ENCODE data around the gene PACRG. TPM values are rescaled to one million over a fixed set of nuclear protein-coding genes. Genes with fewer than 3 reads are reported as not detected.
"Not testable (repeated sequence)": the region's sequence is repeated elsewhere in the genome, so short reads cannot be mapped to it uniquely, and the experiment has no call there.

PACRG gene
- total RNA-seq, 1 donor from 2014 or later: 0.20 TPM

DNA sequence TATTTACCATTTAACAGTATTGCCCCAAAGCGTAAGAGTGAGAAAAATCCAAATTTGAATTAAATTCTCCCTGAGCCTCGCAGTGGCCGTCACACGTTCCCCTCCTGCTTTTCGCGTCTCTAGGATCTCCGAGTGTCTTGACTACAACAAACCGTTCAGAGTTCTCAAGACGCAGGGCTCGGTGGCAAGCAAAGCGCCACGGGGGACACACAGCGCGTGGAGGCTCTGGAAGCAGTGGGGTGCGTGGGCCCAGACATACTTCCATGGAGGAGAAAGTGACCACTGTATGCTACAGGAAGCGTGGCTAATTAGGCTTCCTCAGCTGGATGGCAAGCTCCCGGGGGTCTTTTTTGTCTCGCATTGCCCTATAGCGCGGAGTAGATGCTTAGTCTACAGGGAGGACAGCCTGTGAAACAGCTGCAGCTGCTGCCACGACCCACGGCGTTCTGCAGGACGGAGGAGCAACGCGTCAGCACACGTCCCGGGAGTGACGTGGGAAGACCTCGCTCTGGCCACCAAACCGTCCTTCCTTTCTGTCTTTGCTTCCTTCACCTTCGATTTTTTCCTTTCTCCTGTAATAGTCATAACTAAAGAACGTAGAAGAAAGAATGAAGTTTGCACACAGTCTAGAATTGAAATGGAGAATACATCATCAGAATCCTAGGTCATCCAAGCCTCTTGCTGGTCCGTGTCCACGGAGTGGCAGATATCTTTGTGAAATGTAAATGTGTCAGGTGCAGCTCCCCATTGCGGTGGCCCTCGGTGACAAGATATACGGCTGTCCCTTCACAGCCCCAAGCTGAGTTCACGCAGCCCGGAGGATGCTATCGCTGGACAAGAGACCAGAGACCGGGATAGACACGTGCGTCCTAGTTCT lies 582.6 kb downstream of the PACRG start:
- no peak for DNase-seq (ENCODE audit: low read depth in 2 of 2)

DNA sequence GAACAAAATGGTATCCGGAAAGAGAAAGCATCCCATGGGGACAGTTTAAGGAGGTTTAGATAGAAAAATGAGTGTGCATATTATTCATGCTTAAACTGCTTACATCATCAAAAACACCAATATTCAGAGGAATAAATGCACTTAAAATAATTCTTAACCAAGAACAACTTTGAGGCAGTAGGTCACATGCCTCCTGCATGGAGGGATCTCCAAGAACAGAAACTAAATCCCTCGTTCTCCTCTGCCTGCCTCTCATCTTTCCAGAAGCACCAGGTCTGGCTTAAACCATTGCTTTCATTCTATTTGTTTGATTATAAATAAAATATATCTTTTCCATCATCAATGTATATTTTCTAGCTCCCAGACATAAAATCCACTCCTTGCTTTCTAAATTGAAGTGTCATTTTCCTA lies 583.2 kb downstream of the PACRG start:
- DNase-seq (ENCODE audit: low read depth in 2 of 2): no peak

DNA sequence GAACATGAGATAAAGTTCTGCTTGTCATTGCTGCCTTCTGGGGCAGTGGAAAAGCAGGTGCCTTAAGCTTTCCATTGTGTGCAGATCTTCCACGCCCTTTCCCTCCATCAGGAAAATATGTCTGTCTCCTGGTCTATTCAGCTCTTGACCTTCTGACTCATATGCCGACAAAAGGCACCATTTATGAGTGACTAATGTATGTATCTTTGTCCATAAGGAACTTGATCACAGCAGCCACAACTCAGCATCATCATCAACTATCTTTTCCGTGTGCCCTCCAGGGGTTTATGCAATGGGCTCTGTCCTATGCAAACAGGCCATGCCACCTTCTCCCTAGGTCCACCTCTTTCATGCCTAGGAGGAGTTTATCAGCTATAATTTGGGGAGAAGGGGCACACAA lies 584.1 kb downstream of the PACRG start:
- peak in 1 of 2 donors; percentile 65 for DNase-seq (ENCODE audit: low read depth in 2 of 2)

DNA sequence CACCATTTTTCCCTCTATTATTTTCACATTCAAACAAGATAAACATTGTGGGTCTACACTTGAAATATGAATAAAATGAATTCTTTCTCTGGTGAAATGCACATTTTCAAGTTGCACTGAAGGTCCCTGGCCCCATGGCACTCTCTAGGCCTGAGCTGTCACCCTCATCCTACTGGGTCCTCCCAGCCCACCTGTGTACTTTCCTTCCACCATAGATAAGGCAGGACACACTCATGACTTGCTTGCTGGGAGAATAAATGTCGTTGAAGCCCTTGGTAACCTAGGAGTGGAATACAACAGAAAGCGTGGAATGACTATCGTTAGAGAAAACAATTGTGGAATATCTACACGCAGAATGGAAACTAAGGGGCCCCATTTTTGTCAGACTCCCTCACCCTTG lies 585.8 kb downstream of the PACRG start:
- no peak for DNase-seq (ENCODE audit: low read depth in 2 of 2)

DNA sequence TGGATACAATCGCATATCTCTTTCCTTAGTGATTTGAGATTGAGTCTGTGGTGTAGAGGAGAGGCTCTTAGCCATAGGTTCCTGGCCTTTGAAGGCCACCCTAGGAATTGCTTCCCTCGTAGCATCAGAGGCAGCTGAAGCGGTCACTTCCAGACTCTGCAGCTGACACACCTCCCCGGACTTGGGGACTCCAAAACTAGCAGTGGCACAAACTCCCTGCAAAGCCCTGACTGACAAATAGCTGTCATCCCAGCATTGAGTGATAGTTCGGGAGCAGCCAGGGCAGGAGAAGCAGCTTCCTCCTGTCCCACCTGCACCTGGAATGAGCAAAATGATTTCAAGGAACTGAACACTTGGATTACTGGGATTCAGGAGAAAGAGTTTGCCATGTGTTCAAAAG lies 586.2 kb downstream of the PACRG start:
- DNase-seq (ENCODE audit: low read depth in 2 of 2): no peak

DNA sequence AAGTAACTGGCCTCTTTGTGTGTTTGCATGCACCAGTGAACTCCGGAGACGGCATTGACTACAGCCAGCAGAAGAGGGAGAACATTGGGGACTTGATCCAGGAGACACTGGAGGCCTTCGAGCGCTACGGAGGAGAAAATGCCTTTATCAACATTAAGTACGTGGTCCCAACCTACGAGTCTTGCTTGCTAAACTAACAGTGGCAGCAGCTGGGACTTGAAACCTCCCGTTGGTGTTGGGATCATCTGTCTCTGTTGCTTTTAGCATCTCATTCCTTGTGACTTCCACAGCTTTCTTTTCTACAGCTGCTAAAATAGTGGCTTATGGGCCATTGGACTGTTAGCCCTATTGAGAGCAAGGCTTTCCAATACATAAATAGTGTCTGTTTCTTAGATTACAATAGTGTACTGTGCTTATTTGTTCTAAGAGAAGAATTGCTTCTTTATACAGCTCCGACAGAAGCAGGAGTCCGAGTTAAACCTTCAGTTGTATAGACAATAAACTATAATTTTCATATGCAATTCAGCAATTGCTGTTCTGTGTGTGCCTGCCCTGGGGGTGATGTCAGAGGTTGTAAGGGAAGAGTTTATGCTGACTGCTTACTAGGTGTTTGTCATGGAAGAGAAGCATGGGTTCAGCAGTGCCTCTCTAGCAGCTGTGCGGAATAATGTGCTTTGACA lies 587.2 kb downstream of the PACRG start:
- no peak for DNase-seq (ENCODE audit: low read depth in 2 of 2)

DNA sequence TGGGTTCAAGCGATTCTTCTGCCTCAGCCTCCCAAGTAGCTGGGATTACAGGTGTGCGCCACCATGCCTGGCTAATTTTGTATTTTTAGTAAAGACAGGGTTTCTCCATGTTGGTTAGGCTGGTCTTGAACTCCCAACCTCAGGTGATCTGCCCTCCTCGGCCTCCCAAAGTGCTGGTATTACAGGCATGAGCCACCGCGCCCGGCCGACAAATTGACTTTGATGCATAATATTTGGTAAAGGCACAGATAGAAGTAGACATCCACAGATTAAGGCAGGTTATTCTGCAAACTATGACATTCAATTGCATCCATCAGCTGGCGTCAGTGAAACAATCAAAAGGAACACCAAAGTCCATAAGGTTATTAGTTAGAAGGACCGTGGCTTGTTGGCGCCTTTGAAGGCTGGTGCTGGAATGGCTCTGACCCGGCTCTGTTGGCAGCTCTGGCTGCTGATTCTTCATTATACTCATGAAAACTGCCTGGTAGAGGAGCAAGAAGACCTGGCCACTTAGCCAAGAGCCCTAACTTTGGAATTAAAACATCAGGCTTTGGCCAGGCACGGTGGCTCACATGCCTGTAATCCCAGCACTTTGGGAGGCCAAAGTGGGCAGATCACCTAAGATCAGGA lies 589.2 kb downstream of the PACRG start:
- DNase-seq (ENCODE audit: low read depth in 2 of 2): not testable (repeated sequence)

DNA sequence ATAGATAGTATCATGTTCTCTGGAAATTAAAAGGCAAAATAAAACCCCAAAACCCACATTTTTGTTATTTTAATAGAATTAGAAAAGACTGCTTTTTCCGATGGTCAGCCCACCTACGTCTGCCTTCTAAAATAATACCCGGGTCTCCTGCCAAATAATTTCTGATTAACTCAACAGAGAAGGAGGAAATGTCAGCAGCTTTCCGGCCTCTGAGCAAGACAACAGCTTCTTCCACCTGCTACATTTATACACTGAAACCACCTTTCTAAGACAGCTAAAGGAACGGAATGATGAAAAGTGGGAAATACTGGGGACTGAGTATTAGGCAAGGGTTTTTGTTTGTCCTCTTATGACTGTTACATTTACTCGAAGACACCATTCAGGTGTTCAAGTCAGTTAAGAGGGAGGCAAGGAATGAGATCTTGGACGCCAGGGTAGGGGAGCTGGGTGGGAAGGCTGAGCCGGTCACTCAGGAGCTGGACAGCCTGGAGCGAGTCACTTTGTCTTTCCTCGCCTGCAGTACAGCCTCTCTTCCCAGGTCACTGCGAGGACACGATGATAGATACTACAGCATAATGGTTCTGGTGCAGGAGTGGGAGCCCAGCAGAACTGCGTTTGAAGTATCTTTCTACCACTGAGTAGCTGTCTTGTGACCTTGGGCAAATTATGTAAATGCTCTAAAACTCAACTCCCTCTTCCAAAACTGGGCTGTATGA lies 590.5 kb downstream of the PACRG start:
- peak in 1 of 2 donors; percentile 52 for DNase-seq (ENCODE audit: low read depth in 2 of 2)

DNA sequence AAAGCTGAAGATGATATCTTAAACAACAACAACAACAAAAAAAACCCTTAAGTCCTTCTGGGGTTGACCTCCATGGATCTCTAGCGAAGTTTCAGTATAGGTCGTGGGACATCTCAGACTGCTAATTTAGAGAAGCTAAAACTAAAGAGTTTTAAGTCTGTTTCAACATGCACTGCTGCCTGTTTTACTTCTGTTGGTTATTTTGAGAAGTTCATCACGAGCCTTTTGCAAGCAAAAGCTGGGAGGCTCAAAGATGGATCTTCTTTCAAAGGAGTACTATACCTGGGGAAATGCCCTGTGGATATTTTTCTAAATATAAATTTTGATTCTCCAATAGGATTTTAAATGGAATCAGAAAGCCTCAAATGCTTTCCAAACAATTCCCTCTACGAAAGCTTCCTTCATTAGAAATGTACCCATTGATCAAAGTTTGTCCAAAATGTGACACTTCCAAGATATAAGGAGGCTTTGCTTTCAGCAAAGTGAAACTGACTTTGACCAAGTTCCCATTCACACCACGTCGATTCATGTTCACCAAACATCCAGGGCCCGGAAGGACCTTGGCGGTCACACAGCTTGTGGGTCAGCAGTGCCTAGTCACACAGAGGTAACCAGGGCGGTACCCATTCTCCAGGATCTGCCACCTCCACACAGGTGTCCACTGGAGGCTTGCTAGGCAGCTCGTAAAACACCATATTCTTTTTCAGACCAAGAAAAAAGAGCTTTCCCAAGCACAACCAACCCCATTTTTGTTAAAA lies 592.0 kb downstream of the PACRG start:
- DNase-seq (ENCODE audit: low read depth in 2 of 2): no peak

DNA sequence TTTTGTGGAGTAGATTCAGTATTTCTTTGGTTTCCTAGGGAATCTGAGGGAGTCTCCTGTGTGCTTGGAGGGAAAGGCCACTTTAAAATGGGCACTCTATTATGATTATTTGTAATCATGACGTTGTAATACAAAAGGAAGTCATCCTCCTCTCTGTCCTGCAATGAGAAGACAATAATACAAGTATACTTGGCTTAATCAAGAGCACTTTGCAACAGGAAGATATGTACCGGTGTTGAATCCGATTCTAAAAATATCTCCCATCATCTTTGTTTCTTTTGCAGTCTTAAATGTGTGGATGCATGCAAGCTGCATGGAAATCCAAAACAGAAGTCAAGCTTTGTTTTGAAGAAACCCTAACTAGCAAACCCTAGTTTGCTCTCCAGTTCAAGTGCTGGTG lies 592.6 kb downstream of the PACRG start:
- DNase-seq (ENCODE audit: low read depth in 2 of 2): no peak

DNA sequence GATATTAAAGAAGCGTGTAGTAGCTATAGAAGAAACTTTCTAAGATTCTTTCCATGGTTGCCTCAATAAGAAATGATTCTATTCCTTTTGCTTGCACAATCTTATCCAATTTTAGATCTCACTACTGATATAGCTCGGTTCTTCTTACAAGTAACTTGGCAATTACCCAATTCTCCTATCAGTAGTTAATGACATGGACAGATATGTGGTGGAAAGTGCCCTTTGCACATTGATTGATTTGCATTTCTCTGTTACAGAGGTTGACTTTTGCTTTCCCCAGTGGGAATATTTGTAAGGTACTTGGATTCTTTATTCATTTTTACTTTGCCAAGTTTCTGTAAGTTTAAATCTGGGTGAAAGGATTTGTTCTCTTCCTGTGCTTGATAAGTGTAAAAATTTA lies 593.0 kb downstream of the PACRG start:
- DNase-seq (ENCODE audit: low read depth in 2 of 2): no peak

DNA sequence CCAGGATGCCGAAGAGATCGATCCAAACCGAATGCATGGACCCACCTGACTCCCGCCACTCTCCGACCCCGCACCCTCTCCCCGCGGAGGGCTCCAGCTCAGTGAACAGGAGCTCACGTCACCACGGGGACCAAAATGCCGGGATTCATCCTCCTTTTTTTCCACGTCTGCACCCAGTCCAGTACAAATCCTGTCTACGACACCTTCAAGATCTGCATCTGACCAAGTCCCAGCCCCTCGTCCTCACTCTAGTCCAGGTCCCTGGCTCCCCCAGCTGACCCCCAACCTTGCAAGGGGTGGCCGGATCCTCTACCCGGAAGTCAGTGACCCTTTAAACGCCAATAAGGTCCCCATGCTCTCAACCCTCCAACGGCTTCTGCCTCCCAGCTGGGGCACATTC lies 593.9 kb downstream of the PACRG start:
- no peak for DNase-seq (ENCODE audit: low read depth in 2 of 2)

DNA sequence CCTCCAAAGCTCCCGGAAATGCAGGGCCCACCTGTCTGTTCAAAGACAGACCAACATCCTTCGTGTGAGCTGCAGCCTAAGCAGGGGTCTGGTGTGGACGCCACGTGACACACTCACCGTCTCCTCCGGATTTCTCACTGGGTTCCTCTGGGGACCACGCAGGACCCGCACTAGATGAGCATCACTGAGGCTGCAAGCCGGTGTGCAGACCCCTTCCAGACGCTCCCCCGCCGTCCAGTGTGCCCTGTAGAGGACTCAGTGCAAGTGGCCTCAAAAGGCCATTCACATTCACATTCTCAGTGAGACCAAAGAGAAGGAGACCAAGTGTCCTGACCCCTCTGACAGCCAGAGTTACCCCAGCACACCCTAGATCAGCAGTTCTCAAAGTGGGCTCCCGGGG lies 595.5 kb downstream of the PACRG start:
- DNase-seq (ENCODE audit: low read depth in 2 of 2): no peak

DNA sequence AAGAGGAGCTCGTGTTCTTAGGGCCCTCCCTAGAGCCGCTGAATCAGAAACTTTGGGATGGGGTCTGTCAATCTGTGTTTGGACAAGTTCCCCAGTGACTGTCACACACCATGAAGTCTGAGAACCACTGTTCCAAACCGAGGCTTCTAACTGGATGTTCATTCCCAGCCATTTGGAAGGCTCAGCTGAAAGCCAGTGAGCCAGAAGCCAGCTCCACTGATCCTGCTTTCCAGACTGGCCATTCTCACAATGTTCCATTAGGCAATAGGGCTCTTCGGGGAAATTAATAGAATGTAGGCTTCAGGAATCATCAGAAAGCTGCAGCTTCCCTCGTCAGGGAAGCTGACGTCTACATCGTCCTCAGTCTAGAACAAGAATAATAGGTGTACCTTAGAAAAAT lies 595.9 kb downstream of the PACRG start:
- DNase-seq (ENCODE audit: low read depth in 2 of 2): no peak

DNA sequence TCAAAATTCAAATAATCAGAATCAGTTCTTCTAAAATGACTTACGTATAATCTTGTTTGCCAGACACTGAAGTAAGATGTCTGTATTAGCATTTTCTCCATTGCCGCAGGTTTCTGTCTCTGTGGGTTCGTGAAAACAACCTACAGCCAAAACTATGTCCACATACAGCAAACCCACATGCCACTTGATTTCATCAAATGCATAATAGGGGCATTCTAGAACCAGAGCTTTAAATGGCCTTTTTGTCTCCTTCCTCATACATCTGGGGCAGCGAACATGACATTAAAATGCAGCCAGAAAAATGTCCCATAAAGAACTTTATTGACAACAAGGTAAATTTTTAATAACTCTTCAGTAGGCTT lies 596.5 kb downstream of the PACRG start:
- no peak for DNase-seq (ENCODE audit: low read depth in 2 of 2)

DNA sequence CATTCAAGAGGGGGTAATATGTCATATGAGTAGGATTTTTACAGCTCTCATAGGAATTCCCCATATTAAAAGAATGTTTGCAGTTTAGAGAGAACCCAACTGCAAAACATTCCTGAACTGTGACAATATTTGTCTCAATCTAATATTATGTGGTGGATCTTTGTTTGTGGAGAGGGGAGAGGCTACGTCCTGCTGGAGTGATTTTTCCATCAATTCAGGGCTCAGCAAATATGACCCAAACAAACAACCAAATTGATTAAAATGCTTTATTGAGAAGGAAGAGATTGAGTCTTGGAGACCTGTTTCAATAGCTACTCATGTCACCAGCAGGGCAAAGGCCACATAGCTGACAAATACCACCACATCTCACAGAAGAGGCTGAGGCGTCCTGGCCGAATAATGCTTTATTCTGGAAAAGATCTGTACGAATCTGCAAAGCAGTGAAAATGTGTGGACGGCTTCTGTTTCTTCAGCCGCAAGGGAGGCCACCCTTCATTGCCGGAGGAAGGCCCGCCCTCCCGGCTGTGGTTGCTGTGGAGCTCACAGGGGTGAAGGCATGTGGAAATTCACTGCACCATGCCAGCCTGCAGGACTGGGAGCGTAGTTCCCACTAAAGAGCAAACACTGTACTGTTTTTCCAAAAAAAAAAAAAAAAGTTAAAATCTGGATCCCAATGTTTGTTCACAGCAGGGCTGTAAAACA lies 597.1 kb downstream of the PACRG start:
- DNase-seq (ENCODE audit: low read depth in 2 of 2): peak in 1 of 2 donors; percentile 51

DNA sequence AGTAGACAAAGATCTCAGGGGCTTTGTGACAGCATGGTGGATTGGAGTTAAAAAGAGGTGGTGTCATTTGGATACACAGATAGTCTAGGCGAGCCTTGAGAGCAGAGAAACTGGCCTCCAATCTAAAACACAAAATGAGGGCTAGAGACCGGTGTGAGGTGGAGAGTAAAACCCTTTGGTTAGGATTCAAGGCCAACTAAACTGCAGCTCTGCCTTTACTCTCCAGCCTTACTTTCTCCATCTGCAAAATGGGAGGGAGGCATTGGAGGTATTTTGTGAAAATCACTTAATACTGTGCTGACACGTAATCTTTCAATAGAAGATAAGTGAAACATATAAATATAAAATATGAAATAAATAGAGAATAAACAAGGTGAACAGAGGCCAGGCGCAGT lies 597.6 kb downstream of the PACRG start:
- no peak for DNase-seq (ENCODE audit: low read depth in 2 of 2)

DNA sequence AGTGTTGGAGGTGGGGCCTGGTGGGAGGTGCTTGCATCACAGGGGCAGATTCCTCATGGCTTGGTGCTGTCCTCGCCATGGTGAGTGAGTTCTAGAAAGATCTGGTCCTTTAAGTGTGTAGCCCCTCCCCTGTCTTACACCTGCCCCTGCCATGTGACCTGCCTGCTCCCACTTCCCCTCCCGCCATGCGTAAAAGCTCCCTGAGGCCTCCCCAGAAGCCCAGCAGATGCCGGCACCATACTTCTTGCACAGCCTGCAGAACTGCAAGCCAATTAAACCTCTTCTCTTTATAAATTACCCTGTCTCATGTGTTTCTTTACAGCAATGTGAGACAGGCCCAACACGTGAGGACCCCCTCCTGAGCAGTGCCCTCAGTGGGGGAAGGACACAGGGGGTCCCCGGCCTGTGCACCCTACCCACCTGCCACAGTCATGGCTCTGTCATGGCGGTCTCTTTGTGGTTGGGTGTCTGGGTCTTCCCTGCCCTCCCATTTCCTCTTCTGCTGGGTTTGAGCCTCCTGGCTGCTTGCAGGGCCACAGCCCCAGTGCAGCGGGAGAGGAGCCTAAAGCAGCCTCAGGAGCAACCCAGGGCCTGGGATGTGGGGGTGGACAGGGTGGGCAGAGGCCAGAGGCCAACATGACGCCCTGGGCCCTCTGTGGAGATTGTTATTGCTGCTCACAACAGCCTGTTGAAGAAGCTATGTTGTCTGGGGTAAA lies 599.5 kb downstream of the PACRG start:
- DNase-seq (ENCODE audit: low read depth in 2 of 2): no peak

DNA sequence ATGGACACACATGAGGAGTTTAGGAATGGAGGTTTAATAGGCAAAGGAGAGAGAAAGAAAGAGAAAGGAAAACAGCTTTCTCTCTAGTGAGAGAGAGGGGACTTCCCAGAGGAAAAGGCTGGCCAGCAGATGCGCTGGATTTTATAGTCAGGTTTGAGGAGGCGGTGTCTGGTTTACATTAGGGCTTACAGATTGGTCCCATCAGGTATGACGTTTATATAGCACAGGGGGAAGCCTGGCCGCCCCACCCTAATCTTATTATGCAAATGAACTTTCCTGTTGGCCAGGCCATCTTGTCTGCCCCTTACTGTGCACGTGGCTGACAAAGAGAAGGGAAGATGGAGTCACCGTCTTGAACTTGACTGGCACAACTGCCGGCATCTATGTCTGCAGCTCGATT lies 600.1 kb downstream of the PACRG start:
- peak; percentile 37 to 40 for DNase-seq (ENCODE audit: low read depth in 2 of 2)

DNA sequence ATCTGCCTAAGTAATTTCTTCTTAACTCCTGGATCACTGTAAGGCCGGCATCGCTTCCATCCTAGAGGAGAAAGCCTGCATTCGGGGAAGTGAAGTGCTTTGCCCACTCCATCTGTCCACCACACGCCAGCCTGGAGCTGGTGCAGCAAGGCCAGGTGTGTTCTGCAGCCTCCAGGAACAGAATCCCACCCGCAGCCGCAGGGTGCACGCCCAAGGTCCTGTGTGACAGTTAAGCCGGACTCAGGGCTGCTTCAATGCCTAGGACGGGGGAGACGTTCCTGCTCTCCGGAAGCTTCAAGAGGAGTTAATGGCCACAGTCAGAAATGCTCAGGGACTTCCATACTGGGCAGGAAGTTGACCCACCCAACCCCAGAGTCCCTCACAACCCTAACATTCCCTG lies 600.6 kb downstream of the PACRG start:
- DNase-seq (ENCODE audit: low read depth in 2 of 2): no peak

Data from lung microvascular endothelial cell (primary cell).